GM10266 (cell line): ENCODE results near the gene PARVG.

Experiments used
- DNase-seq: peaks from one replicate; pipeline ENCODE4 v3.0.0; 2012; ENCODE audit errors: extremely low spot score
- CTCF ChIP-seq: IDR thresholded peaks from 2 replicates; pipeline ENCODE4 v1.5.1; 2012; ENCODE audit warnings: mild to moderate bottlenecking, low read depth; ENCODE audit not compliant: control insufficient read depth, insufficient read depth; ENCODE audit errors: missing control alignments

PARVG gene

GRCh38 chr22:44145544-44145943, 35.2 kb upstream of the PARVG start:
- no peak for TF ChIP-seq CTCF
- DNase-seq, result no peak

DNA sequence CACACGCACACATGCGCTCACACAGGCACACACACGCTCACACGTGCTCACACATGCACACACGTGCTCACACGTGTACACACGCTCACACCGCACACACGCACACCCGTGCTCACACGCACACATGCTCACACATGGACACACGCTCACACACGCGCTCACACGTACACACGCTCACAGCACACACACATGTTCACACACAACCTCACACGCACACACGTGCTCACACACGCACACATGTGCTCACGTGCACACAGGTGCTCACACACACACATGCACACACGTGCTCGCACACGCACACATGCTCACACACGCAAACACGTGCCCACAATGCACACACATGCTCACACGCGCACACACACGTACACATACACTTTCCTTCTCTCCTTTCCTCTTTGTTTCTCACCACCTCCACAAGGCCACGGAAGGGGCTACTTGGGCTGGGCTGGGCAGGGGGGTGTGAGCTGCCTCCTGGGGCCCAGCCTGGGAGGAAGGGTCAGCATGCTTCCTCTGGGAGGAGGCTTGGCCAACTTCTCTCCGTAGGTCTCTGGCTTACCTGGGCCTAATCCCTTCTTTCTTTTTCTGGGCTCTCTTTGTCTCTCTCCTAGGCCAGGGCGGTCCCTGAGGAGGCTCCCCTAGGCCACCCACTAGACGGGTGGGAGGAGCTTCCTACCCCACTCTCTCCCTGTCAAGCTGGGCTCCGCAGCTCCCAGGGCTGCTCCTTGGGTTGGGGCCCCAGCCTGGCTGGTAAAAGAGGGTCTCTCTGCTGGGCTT, 34.5 kb upstream of the PARVG start:
- no peak for TF ChIP-seq CTCF
- DNase-seq, result no peak

DNA sequence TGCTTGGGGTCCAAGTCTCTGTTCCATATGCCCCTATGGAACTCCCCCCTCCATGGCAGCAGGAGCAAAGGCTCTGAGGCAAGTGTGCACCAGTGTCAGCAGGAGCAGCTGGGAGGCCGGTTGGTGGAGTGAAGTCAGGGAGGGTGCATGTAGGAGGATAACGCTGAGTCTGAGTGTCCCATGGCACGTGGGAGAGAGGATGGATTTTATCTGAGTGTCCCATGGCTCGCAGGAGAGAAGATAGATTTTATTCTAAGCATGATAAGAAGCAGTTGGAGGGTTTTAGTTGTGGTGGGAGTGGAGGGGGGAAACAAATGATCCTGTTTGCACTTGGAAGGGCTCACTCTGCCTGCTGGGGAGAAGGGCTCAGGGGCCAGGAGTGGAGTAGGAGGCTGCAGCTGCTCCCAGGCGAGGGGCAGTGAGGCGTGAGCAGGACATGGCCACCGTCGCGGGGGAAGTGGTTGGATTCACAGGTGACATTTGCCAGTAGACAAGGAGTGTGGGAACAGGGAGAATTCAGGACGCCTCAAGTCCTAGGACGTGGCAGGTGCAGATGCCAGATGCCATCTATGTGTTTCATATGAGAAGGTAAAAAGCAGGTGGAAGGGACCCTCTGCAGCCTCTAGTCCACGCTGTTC, 33.6 kb upstream of the PARVG start:
- DNase-seq, result no peak
- TF ChIP-seq CTCF, result no peak

GRCh38 chr22:44147821-44148574, 32.7 kb upstream of the PARVG start:
- TF ChIP-seq CTCF, result no peak
- DNase-seq, result no peak

GRCh38 chr22:44151676-44152075, 29.0 kb upstream of the PARVG start:
- DNase-seq, result no peak
- no peak for TF ChIP-seq CTCF

GRCh38 chr22:44153710-44154109, 27.0 kb upstream of the PARVG start:
- no peak for TF ChIP-seq CTCF
- DNase-seq, result no peak
